Activated naive CD8-positive, alpha-beta T cell treated with anti-CD3 and anti-CD28 coated beads, Interleukin-2, amount 10 ng/mL, durations not matched to agents 7 days and 5 days (primary cell): ENCODE results near the gene COL5A1. TPM values are rescaled to one million over a fixed set of nuclear protein-coding genes. Genes with fewer than 3 reads are reported as not detected.

Experiments
- ATAC-seq: fragments of 150-1000 bp; cut with Tn5 transposase; one replicate; pipeline ENCODE4 v1.10.0; 2021; ENCODE audit warnings: low read depth, moderate library complexity
- POLR2A ChIA-PET: fragments of 350-600 bp; sonication (Branson Sonifier 250); formaldehyde crosslinking; loops from one replicate; lab custom pipeline; 2021; ENCODE audit warnings: antibody characterized with exemption; lab: Charles Lee
- DNase-seq: peaks from one replicate; pipeline ENCODE4 v3.0.0; 2021
- H3K27ac Mint-ChIP-seq: one replicate; pipeline ENCODE4 v1.8.0; 2022; ENCODE audit warnings: mild to moderate bottlenecking, mixed read lengths
- H3K27me3 Mint-ChIP-seq: one replicate; pipeline ENCODE4 v1.8.0; 2022; ENCODE audit warnings: mild to moderate bottlenecking, moderate library complexity, mixed read lengths
- H3K36me3 Mint-ChIP-seq: one replicate; pipeline ENCODE4 v1.8.0; 2021; ENCODE audit warnings: mild to moderate bottlenecking, mixed read lengths
- H3K4me1 Mint-ChIP-seq: one replicate; pipeline ENCODE4 v1.8.0; 2021; ENCODE audit warnings: mixed read lengths
- H3K4me3 Mint-ChIP-seq: one replicate; pipeline ENCODE4 v1.8.0; 2022; ENCODE audit warnings: mild to moderate bottlenecking, moderate library complexity, mixed read lengths
- H3K9me3 Mint-ChIP-seq: one replicate; pipeline ENCODE4 v1.8.0; 2021; ENCODE audit warnings: mixed read lengths
- total RNA-seq, 2 experiments: library from RNA; stranded (reverse); gene quantifications; one replicate each; pipeline ENCODE4 v1.2.3, GENCODE V29; 2021

COL5A1 gene
- total RNA-seq, 2 experiments from 2014 or later: 0.71 to 0.86 TPM

GRCh38 chr9:134644725-134645606 lies 3.4 kb downstream of the COL5A1 start:
- DNase-seq (no peak), ATAC-seq (no peak)
- Mint-ChIP-seq H3K27me3 (peaks cover 14% of the 10 kb centered on the region), H3K27ac (no peak overlapping the region), H3K9me3 (no peaks in the 10 kb centered on the region), H3K36me3 (no peaks in the 10 kb centered on the region), H3K4me1 (no peaks in the 10 kb centered on the region), H3K4me3 (no peak overlapping the region)
- POLR2A ChIA-PET: no interaction called here

DNA sequence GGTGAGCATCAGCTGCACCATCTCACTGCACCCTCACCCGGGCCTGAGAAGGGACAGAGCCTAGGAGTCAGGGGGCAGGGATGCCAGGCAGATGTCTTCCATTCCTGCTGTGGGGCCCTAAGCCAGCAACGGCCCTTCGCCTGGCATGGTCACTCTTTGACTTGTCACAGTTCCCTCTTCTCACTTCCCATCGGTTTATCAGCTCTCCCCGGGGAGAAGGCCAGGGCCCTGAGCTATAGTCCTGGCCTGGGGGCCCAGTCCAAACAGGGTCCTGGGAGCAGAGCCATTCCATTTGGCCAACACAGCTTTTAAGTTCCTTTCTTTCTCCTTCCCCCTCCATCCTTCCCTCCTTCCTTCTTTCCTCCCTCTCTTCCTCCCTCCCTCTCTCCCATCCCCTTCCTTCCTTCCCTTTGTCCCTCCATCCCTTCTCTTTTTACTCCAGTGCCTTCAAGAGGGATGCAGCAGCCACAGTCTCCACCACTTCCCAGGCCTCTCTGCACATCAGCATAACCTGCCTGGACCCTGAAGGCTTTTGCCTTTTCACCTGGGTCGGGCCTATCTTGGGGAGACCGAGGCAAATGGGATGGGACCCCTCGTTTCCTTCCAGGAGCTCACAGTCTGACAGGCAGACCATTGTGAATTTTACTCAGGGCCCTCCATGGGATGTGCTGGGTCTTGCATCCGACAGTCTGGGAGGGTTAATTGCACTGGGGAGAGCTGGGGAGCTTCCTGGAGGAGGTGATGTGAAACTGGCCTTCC lies 4.2 kb downstream of the COL5A1 start:
- no peak for ATAC-seq
- H3K4me1 Mint-ChIP-seq: no peaks in the 10 kb centered on the region
- POLR2A ChIA-PET: no interaction called here
- no peaks in the 10 kb centered on the region for H3K36me3 Mint-ChIP-seq
- no peaks in the 10 kb centered on the region for H3K9me3 Mint-ChIP-seq
- H3K27me3 Mint-ChIP-seq: peaks cover 14% of the 10 kb centered on the region
- DNase-seq: no peak
- H3K4me3 Mint-ChIP-seq: no peak overlapping the region
- no peak overlapping the region for H3K27ac Mint-ChIP-seq

DNA sequence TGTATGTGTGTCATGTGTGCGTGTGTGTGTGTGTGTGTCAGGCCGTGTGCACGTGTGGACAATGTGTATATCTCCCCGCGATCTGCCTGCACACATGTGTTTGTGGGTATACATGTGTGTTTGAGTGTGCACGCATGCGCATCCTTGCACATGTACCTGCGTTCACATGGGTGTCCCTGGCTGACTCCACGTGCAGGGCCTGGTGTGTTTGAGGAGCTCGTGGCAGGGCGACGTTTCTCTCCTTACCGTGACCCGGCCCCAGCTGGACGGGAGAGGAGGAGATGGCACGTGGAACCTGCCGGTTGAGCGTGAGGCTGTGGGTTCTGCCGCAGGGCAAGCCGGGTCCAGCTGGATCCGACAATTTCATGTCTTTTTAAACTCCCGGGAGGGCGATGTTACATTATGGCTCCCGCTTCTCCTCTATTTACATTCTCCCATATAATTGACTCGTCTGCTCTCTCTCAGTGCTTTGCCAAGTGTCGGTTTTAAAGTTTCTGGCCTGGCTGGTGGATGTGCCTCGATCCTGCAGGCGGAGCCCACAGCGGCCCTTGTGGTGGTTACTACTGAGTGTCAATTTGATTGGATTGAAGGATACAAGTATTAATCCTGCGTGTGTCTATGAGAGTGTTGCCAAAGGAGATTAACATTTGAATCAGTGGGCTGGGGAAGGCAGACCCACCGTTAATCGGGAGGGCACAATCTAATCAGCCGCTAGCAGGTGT lies 5.9 kb downstream of the COL5A1 start:
- DNase-seq (no peak), ATAC-seq (no peak)
- Mint-ChIP-seq H3K9me3 (no peaks in the 10 kb centered on the region), H3K27ac (no peak overlapping the region), H3K36me3 (no peaks in the 10 kb centered on the region), H3K27me3 (peaks cover 10% of the 10 kb centered on the region), H3K4me3 (no peak overlapping the region), H3K4me1 (no peaks in the 10 kb centered on the region)
- POLR2A ChIA-PET: no interaction called here

- ATAC-seq (no peak), DNase-seq (no peak)
- POLR2A ChIA-PET: no interaction called here
- Mint-ChIP-seq H3K4me1 (no peaks in the 10 kb centered on the region), H3K9me3 (no peaks in the 10 kb centered on the region), H3K27me3 (no peaks in the 10 kb centered on the region), H3K4me3 (no peak overlapping the region), H3K36me3 (no peaks in the 10 kb centered on the region), H3K27ac (no peak overlapping the region)
Measured at GRCh38 chr9:134648701-134649530, 7.3 kb downstream of the COL5A1 start.

GRCh38 chr9:134650431-134651190 lies 9.0 kb downstream of the COL5A1 start:
- Mint-ChIP-seq H3K27ac (no peak overlapping the region), H3K4me3 (no peak overlapping the region), H3K4me1 (no peaks in the 10 kb centered on the region), H3K27me3 (no peaks in the 10 kb centered on the region), H3K9me3 (no peaks in the 10 kb centered on the region), H3K36me3 (no peaks in the 10 kb centered on the region)
- ATAC-seq (no peak), DNase-seq (no peak)
- POLR2A ChIA-PET: no interaction called here

DNA sequence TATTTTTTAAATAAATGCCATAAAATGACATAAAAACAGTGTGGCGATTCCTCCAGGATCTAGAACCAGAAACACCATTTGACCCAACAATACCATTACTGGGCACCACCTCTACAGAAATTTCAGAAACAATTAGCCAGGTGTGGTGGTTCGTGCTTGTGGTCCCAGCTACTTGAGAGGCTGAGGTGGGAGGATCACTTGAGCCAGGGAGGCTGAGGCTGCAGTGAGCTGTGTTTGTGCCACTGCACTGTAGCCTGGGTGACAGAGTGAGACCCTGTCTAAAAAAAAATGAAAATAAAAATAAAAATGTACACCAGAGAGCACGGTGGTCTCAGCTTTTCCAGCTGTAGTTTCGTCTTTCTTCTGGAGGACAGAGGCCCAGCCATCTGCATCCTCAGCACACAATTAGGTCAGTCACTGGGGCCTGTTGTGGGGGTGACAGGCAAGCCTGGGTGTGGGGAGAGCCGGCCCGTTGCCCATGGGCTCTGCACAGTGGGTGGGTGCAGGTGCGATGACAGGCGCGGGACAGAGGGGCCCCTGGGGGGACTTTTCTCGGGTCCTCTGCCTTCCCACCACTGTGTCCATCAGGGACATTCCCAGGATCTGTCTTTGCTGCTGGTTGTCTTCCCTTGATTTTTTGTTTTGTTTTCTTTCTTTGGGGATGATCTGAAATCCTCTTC lies 9.8 kb downstream of the COL5A1 start:
- Mint-ChIP-seq H3K4me3 (no peak overlapping the region), H3K4me1 (no peaks in the 10 kb centered on the region), H3K27ac (no peak overlapping the region), H3K27me3 (no peaks in the 10 kb centered on the region), H3K36me3 (no peaks in the 10 kb centered on the region), H3K9me3 (no peaks in the 10 kb centered on the region)
- ATAC-seq (no peak), DNase-seq (no peak)
- POLR2A ChIA-PET: no interaction called here

- no peak overlapping the region for H3K27ac Mint-ChIP-seq
- POLR2A ChIA-PET: no interaction called here
- no peak for DNase-seq
Measured at GRCh38 chr9:134652291-134653225, 11.0 kb downstream of the COL5A1 start.

GRCh38 chr9:134653259-134654009 lies 11.8 kb downstream of the COL5A1 start:
- no peaks in the 10 kb centered on the region for H3K4me1 Mint-ChIP-seq
- POLR2A ChIA-PET: no interaction called here
- no peak overlapping the region for H3K27ac Mint-ChIP-seq
- no peak overlapping the region for H3K4me3 Mint-ChIP-seq
- H3K36me3 Mint-ChIP-seq: no peaks in the 10 kb centered on the region
- ATAC-seq: no peak
- no peaks in the 10 kb centered on the region for H3K9me3 Mint-ChIP-seq
- DNase-seq: no peak
- no peaks in the 10 kb centered on the region for H3K27me3 Mint-ChIP-seq

More at GRCh38 chr9:134652291-134653225, 11.0 kb downstream of the COL5A1 start:
- Mint-ChIP-seq H3K4me1 (no peaks in the 10 kb centered on the region), H3K4me3 (no peak overlapping the region), H3K36me3 (no peaks in the 10 kb centered on the region), H3K27me3 (no peaks in the 10 kb centered on the region), H3K9me3 (no peaks in the 10 kb centered on the region)
- no peak for ATAC-seq

- Mint-ChIP-seq H3K9me3 (no peaks in the 10 kb centered on the region), H3K27ac (no peak overlapping the region)
- no peak for ATAC-seq
Measured at GRCh38 chr9:134655101-134655500, 13.5 kb downstream of the COL5A1 start.

GRCh38 chr9:134655586-134656333 lies 14.2 kb downstream of the COL5A1 start:
- no peaks in the 10 kb centered on the region for H3K4me1 Mint-ChIP-seq
- peaks cover 2% of the 10 kb centered on the region for H3K9me3 Mint-ChIP-seq
- H3K4me3 Mint-ChIP-seq: no peak overlapping the region
- DNase-seq (no peak), ATAC-seq (no peak)
- POLR2A ChIA-PET: interaction anchor here (1.1 kb wide), 1 partner anchor 124 kb away, joined by 3 read pairs; no protein-coding TSS in a partner anchor
- no peaks in the 10 kb centered on the region for H3K27me3 Mint-ChIP-seq
- H3K27ac Mint-ChIP-seq: no peak overlapping the region
- H3K36me3 Mint-ChIP-seq: no peaks in the 10 kb centered on the region

More at GRCh38 chr9:134655101-134655500, 13.5 kb downstream of the COL5A1 start:
- no peak overlapping the region for H3K4me3 Mint-ChIP-seq
- H3K4me1 Mint-ChIP-seq: no peaks in the 10 kb centered on the region
- DNase-seq: no peak
- H3K27me3 Mint-ChIP-seq: no peaks in the 10 kb centered on the region
- POLR2A ChIA-PET: interaction anchor here (1.1 kb wide), 1 partner anchor 124 kb away, joined by 3 read pairs; no protein-coding TSS in a partner anchor
- H3K36me3 Mint-ChIP-seq: no peaks in the 10 kb centered on the region
